ENCODE results near the gene HDAC4. TPM values are rescaled to one million over a fixed set of nuclear protein-coding genes. Genes with fewer than 3 reads are reported as not detected.

Gene HDAC4
- total RNA-seq, 4 donors from 2014 or later, result 30.2 to 103 (median 51.7) TPM

DNA sequence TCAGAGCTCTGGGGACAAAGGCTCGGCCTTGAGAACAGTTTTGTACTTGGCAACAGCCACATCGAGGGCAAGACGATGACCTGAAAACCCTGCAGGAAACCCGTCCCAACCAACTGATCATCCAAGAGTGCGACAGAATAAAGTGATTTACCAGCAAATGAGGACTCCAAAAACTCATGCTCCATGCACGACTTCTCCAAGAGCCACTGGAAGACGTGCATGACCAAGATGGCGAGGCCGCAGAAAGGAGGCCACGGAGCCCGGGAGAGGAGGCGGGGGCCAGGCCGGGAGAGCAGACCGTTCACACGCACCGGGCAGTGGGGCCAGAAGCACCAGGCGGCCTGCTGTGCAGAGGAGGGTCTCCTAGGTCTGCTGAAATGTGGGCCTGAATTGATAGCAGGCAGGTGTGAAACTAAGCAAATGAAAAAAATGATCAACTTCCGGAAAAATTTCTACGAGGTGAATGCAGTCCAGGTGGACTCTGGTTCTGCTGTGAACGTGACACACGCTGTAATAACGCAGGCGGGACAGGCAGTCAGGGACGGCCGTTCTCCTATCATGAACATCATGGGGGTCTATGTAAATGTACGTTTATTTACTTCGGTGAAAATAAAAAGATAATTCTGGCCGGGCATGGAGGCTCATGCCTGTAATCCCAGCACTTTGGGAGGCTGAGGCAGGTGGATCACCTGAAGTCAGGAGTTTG is 252.2 kb downstream of the HDAC4 start:
- DNase-seq (ENCODE audit: low spot score) (no peak), ATAC-seq (ENCODE audit: low FRiP score) (no peak)
- TF ChIP-seq, protein P1, sequence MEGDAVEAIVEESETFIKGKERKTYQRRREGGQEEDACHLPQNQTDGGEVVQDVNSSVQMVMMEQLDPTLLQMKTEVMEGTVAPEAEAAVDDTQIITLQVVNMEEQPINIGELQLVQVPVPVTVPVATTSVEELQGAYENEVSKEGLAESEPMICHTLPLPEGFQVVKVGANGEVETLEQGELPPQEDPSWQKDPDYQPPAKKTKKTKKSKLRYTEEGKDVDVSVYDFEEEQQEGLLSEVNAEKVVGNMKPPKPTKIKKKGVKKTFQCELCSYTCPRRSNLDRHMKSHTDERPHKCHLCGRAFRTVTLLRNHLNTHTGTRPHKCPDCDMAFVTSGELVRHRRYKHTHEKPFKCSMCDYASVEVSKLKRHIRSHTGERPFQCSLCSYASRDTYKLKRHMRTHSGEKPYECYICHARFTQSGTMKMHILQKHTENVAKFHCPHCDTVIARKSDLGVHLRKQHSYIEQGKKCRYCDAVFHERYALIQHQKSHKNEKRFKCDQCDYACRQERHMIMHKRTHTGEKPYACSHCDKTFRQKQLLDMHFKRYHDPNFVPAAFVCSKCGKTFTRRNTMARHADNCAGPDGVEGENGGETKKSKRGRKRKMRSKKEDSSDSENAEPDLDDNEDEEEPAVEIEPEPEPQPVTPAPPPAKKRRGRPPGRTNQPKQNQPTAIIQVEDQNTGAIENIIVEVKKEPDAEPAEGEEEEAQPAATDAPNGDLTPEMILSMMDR (IDR thresholded peaks at IDR 0.05), result no peak

DNA sequence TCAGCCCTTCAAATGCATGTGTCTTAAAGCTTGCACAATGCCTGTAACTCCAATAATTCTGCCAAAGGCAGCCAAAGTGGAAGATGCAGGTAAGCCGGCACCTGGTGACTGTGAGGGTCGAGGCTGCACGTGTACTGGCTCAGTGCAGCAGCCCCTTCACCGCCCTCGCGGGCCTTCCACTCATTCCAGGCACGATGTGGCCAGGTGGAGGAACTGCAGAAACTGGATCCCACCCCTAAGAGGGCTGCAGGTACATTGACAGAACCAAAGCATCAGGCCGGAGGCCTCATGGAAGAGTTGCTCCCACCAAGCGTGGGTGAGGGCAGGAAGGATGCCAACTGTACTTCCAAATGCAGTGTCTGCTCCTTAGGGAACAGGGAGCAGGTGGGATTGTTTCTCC is 253.4 kb downstream of the HDAC4 start:
- TF ChIP-seq, protein P1 (IDR thresholded peaks at IDR 0.05), result no peak
- ATAC-seq (ENCODE audit: low FRiP score), result no peak
- DNase-seq (ENCODE audit: low spot score), result no peak

DNA sequence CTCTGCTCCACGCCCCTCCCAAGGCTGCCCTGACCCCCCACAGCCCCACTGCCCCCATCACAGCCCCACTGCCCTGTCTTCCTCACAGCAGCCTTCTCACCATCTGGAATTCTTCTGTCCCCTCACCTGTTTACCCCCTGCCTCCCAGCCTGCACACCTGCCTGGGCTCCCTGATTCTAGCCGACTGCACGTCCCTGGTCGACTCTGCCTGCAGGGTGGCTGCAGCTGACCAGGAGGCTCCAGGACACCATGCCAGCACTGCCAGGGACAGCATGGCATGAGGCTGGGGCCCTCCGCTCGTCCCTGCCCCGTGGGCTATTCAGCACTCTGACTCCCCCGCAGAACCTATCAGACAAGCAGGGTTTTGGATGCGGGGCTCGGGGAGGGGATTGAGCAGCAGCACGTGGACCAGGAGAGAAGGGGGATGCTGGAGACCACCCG is 254.1 kb downstream of the HDAC4 start:
- TF ChIP-seq, protein P1 (IDR thresholded peaks at IDR 0.05), result no peak
- no peak for DNase-seq (ENCODE audit: low spot score)
- no peak for ATAC-seq (ENCODE audit: low FRiP score)

DNA sequence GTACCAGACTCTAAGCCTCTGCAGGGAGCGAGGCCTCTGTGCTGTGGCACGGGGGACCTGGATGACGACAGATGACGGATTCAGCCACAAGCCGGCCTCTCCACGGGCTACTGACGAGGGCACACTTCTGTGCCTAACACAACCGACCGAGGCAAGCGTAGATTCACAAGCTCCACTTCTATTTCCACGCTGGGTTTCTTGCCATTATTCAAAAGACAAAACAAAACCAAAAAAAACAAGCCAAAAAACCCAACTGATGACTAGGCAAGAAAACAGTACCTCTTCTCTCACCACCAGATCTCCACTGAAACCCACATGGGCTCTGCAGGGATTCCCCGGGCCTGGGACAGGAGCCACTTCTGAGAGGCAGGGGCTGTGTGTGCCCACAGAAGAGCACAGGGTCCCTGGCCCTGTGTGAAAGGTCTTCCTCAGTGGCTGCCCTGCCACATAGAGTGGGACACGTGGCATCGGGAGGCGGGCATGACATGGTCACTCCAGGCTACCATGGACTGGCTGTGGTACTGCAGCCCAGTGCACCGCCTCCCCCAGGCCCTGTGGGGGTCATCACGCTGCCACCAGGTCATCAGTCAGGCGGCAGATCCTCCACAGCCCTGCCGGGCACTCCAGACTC is 254.7 kb downstream of the HDAC4 start:
- ATAC-seq (ENCODE audit: low FRiP score) (no peak), DNase-seq (ENCODE audit: low spot score) (no peak)
- TF ChIP-seq, protein P1 (IDR thresholded peaks at IDR 0.05), result no peak

DNA sequence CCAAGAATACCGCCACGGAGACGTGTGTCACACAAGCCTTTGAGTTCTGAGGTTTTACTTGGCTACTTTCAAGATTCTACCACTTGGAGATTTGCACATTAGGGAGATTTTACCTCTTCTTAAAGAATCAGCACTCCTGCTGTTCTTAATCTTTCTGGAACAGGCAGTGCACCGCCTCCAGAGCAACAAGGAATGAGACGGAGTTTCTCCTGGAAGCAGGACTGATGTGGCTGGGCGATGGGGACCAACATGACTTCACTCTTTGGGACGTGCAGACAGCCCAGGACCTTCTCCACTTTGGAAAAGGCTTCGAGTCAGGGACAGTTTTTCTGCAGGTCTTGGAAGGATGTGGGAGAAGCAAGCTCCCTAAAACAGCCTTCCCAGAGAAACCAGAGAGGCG is 255.2 kb downstream of the HDAC4 start:
- DNase-seq (ENCODE audit: low spot score), result no peak
- ATAC-seq (ENCODE audit: low FRiP score), result no peak
- TF ChIP-seq, protein P1 (IDR thresholded peaks at IDR 0.05), result no peak

DNA sequence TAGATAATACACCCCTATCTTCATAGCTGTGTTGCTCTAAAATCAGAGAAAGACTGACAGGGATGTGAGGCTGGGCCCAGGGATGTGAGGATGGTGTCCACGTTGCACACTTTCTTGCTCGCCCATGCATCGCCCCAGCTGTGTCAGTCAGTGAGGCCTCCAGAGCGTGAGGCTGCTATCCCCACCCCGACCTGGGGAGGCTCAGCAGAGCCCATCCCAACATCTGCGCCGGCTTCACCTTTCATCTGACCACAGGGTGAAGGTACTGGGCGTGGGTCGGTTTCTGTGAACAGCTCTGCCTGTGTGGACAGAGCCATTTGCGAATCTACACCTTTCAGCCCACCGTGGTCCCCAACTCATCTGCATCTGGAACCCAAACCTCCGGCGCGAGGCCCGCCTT is 255.7 kb downstream of the HDAC4 start:
- DNase-seq (ENCODE audit: low spot score) (no peak), ATAC-seq (ENCODE audit: low FRiP score) (no peak)
- TF ChIP-seq, protein P1 (IDR thresholded peaks at IDR 0.05), result no peak

DNA sequence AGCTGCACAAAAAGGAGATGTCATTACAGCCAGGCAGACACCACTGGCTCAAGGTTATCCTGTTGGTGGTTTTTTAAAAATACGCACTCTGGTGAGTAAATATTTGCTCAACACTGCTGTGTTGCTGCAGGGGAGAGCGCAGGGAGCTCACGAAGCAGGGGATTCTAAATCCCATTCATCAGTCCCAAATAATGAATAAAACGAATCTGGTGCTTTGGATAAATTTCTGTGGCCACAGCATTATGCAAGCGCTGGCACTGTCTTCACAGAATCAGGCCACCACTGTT is 256.2 kb downstream of the HDAC4 start:
- TF ChIP-seq, protein P1 (IDR thresholded peaks at IDR 0.05), result no peak
- DNase-seq (ENCODE audit: low spot score), result no peak
- no peak for ATAC-seq (ENCODE audit: low FRiP score)
